ENCODE data around the gene STAG2. TPM values are rescaled to one million over a fixed set of nuclear protein-coding genes. Genes with fewer than 3 reads are reported as not detected.

Gene STAG2
- total RNA-seq, 4 donors from 2014 or later: 75.5 to 91.6 (median 84.4) TPM

- TF ChIP-seq CTCF (IDR thresholded peaks at IDR 0.05; ENCODE audit: low read depth): no peak
Measured at GRCh38 chrX:124093222-124093621, 131.7 kb downstream of the STAG2 start.

- TF ChIP-seq CTCF (IDR thresholded peaks at IDR 0.05; ENCODE audit: low read depth): no peak
Measured at GRCh38 chrX:124097116-124097515, 135.6 kb downstream of the STAG2 start.

- TF ChIP-seq CTCF (IDR thresholded peaks at IDR 0.05; ENCODE audit: low read depth): no peak
Measured at GRCh38 chrX:124098089-124098488, 136.6 kb downstream of the STAG2 start.

GRCh38 chrX:124103966-124104365 is 142.5 kb downstream of the STAG2 start:
- TF ChIP-seq CTCF (IDR thresholded peaks at IDR 0.05; ENCODE audit: low read depth): no peak

- no peak for TF ChIP-seq CTCF (IDR thresholded peaks at IDR 0.05; ENCODE audit: low read depth)
Measured at GRCh38 chrX:124113621-124114600, 152.4 kb downstream of the STAG2 start.

GRCh38 chrX:124117325-124117724 is 155.8 kb downstream of the STAG2 start:
- TF ChIP-seq CTCF (IDR thresholded peaks at IDR 0.05; ENCODE audit: low read depth): no peak

- no peak for TF ChIP-seq CTCF (IDR thresholded peaks at IDR 0.05; ENCODE audit: low read depth)
Measured at GRCh38 chrX:124125471-124125870, 164.0 kb downstream of the STAG2 start.

Data from subcutaneous adipose tissue (tissue), 4 donors.